Dermis blood vessel endothelial cell (primary cell): ENCODE results near the gene MFN2. TPM values are rescaled to one million over a fixed set of nuclear protein-coding genes. Genes with fewer than 3 reads are reported as not detected.

ENCODE experiments used
- DNase-seq: peaks from one replicate; pipeline ENCODE4 v3.0.0; 2010
- total RNA-seq: library from RNA; depleted of rRNA; stranded (reverse); fragments of >200 nt; gene quantifications from 2 replicates; pipeline ENCODE4 v1.2.3, GENCODE V29; 2014

The MFN2 gene
- total RNA-seq, 1 donor from 2014 or later, result 61.1 TPM

DNA sequence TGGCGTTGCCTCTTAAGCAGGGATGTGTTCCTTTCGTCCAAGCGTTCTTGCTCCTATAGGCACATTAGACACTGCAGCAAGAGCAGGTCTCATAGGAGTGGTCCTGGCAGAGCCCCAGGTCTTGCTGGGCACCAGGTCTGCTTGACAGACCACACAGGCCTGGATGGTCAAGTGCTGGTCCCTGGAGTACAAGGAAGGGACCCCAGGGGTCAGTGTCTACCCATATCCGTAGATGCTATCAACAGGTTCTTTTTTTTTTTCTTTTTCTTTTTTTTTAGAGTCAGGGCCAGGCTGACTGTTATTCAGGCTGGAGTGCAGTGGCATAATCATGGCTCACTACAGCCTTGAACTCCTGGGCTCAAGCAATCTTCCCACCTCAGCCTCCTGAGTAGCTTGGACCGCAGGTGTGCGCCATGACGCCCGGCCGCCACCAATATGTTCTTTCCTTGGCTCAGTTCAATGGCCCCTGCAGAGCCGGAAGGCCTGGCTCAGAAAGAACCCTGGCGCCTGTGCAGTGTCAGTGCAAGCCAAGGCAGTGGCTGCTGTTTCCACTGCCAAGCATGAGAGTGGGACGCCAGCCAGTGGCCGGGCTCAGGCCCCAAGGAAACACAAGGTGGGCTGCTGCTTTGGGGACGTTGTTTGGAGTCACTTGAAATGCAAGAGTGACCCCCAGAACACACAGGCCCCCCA is 72.9 kb downstream of the MFN2 start:
- no peak for DNase-seq

DNA sequence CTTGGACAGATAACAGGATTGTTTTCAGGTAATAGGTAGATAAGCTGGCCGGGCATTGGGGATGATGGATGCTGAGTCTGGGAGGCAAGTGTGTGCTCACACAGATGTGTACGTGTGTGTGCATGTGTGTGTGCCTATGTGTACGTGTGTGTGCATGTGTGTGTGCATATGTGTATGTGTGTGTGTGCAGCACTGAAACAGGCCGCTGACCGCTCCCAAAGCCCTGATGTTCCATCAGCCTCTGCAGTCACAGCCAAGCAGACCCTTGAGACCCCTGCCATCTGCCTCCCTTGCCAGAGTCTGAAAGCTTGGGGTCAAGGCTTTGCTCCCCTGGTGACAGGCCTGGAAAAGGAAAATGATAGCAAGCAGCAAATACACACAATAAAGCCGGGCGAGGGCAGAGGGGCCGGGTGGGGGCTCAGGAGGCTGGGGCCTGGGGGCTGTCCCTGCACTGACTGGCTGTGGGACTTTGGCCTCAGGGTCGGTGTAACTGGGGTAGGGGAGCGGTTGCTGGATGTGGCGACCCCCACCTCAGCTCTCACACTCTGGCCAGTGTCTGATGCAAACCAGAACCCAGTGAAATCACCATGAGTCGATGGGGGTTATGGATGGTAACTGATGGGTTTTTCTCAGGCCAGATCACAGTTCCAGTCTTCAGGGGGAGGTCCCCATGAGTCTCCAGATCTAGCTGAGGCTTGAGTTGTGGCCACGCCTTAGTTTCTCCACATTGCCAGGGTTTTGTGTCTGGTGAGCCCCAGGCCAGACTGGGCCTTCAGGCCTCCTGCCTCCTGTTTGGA is 73.7 kb downstream of the MFN2 start:
- DNase-seq, result no peak

DNA sequence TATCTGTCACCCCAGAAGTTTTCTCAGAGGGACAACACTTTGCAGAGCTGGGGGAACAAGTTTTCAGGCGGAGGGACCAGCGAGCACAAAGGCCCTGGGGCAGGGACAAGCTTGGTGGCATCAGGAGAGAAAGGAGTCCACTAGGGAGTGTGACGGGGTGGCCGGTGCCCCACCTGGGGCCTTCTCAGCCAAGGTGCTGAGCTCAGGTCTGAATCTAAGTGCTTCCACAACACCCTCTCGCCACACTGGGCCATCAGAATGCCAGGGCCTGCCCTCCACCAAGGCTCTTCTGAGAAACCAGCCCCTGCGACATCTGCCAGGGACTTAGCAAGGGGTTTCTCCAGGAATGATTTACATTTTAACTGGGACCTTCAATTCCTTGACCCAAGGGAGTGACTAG is 75.0 kb downstream of the MFN2 start:
- DNase-seq, result no peak

DNA sequence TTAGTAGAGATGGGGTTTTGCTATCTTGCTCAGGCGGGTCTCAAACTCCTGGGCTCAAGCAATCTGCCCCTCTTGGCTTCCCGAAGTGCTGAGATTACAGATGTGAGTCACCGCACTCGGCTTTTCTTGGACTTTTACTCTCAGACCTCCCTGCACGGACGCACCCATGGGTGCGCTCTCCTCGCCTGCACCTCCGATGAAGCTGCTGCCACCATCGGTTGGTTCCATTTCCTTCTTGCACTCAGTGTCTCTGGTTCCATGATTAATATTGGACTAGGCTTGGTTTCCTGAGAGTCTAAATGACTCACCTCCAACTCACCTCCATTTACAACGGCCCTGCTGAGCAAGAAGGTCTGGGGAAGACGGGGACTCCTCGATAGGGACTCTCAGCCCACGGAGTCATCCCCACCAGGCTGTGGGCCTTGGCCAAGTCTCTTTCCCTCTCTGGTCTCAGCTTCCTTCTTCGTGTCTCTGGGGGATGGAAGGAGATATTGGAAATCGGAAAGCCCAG is 76.1 kb downstream of the MFN2 start:
- no peak for DNase-seq

DNA sequence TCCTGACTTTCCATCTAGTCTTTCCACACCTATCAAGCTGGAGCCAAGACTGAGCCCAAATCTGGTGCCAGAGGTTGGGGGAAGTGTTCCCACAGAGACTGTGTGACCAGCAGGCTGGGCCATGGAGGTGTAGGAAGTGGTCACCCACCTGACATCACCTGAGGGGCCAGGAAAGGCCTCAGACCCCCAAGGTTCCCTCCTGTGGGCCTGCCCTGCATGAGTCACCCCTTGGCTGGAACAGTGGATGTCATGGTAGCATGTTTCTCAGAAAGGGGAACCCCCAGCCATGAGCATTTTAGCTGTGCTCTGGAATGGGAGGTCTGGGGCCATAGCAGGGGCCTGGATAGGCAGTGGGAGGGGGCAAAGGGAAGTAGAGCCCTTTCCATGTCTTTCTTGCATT is 77.1 kb downstream of the MFN2 start:
- no peak for DNase-seq

DNA sequence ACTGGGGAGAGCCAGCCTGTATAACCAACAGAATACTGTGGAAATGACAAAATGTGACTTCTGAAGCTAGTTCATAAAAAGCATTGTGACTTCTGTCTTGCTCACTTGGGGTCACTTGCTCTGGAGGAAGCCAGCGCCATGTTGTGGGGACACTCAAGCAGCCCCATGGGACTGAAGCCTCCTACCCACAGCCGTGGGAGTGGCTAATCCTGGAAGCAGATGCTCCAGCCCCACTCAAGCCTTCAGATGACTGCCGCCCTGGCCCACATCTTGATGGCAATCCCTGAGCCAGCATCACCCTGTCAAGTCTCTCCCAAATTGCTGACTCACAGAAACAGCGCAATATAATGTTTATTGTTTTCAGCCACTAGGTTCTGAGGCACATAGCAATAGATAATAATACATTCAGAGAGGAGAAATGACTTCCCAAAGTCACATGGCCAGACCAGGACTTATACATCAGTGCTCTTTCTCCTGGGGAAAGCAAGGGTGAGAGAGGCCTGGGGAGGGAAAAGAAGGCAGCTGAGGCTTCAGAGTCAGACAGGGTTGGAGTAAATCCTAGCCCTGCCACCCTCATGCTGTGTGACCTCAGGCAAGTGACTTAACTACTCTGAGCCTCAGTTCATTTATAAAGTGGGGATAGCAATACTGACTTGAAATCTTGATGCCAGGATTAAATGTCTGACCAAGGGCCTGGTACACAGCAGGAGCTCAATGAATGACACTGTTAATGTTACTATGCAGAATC is 77.9 kb downstream of the MFN2 start:
- DNase-seq, result no peak

DNA sequence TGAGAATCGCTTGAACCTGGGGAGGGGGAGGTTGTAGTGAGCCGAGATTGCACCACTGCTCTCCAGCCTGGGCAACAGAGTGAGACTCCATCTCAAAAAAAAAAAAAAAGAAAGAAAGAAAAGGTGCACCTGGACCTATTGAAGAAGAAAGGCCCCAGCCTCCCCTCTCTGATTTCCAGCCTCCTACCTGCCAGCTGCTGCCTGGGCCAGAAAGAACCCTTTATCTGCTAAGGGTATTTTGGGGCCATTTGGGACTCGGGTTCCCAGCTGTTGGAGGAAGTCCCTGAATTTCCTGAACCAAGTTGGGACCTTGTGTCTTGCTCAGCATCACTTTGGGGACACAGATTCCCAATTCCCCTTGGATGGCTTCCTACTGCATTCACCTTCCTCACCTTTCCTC is 79.0 kb downstream of the MFN2 start:
- no peak for DNase-seq

DNA sequence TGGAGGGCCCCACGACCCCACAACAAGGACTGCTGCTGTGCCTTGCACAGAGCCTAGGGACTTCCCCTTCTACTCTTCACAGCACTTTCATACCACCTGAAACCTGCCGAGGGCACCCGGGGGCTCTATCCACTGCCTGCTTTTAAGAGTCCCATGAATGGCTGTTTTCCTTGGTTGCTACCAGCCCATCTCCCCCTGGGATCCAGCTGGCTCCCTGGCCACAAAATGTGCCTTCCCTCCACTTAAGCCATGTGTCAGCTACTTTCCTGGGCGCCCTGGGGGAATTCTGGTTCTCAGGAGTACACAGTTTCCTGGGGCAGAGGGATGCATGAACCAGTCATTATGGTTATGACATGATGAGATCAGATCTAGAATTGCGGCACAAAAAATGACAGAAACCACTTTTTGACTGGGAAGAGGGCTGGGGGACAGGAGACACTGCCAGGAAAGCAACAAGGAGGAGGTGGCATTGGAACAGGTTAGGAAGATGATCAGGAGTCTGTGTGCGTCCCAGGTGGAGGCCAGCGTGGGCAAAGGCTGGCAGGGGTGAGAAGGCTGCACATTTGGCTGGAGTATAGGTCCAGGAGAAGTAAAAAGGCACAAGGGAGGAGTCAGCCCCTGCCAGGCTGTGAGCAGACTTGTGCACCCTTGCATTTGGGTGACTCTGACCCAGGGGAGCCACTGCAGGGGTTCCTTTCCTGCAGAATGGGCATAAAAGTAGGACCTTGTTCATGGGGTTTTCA is 79.6 kb downstream of the MFN2 start:
- DNase-seq, result no peak

DNA sequence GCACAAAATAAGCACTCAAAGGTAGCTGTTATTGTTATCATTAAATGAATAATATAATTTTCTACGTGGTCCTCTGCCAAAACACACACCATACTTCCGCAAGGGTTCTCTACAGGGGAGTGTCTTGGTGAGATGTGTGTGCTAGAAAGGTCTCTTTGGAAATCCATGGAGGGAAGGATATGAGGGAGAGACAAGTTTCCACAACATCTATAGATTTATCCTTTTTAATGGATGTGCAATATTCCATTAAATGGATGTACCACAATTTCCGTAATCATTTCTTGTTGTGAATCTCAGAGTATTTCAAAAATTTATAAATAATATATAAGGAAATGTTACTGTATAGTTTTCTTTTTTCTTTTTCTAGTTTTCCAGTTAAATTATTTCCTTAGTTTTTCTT is 80.3 kb downstream of the MFN2 start:
- DNase-seq, result no peak

Other genes with a start within 250 kb of the MFN2 start
- gene AGTRAP, start 244.3 kb upstream of the MFN2 start, total RNA-seq, result 47.5 and 57.1 TPM in 2 replicates
- 0.05 TPM in 1 of 2 replicates, not detected in the other for gene C1orf167, start 218.3 kb upstream of the MFN2 start, total RNA-seq
- 46.3 and 52.4 TPM in 2 replicates for gene MTHFR, start 174.5 kb upstream of the MFN2 start, total RNA-seq
- 13.9 and 19.9 TPM in 2 replicates for gene CLCN6, start 174.3 kb upstream of the MFN2 start, total RNA-seq
- gene NPPA, start 132.7 kb upstream of the MFN2 start, total RNA-seq, result not detected in 2 replicates
- not detected in 2 replicates for gene NPPB, start 121.5 kb upstream of the MFN2 start, total RNA-seq
- gene KIAA2013, start 54.0 kb upstream of the MFN2 start, total RNA-seq, result 87.1 and 117 TPM in 2 replicates
- 242 and 359 TPM in 2 replicates for gene PLOD1, start 45.7 kb upstream of the MFN2 start, total RNA-seq
- 39.2 and 45.4 TPM in 2 replicates for gene MIIP, start 39.1 kb downstream of the MFN2 start, total RNA-seq
- 0.33 and 0.34 TPM in 2 replicates for gene TNFRSF8, start 82.9 kb downstream of the MFN2 start, total RNA-seq
- gene TNFRSF1B, start 186.5 kb downstream of the MFN2 start, total RNA-seq, result 81.3 and 98.3 TPM in 2 replicates
- 39.0 and 45.9 TPM in 2 replicates for gene VPS13D, start 249.6 kb downstream of the MFN2 start, total RNA-seq